H1 (cell line): Measurements from ENCODE around the gene SEL1L3.

Source experiments
- CTCF ChIP-seq, 3 experiments: IDR thresholded peaks; 1 replicate in 2 of 3; 2 replicates in 1 of 3; pipeline versions ENCODE4 v1.5.1 to v1.6.1; 2011; ENCODE audit warnings: low read length in 3 of 3, mild to moderate bottlenecking in 3 of 3, inconsistent platforms in 2 of 3, low read depth in 1 of 3, moderate library complexity in 1 of 3; ENCODE audit not compliant: insufficient read depth in 1 of 3; ENCODE audit errors: control extremely low read depth in 1 of 3
- EGR1 ChIP-seq: IDR thresholded peaks from 2 replicates; pipeline ENCODE4 v1.6.1; 2011; ENCODE audit warnings: low read depth, low read length, borderline replicate concordance
- EZH2 ChIP-seq: fragments of 200-600 bp; sonication (generic); IDR thresholded peaks from 2 replicates; pipeline ENCODE4 v1.7.1; 2012; ENCODE audit warnings: low read depth, mild to moderate bottlenecking, moderate library complexity, low read length, inconsistent platforms; ENCODE audit not compliant: severe bottlenecking
- GABPA ChIP-seq: IDR thresholded peaks from 2 replicates; pipeline ENCODE4 v1.6.1; 2011; ENCODE audit warnings: mild to moderate bottlenecking, low read length, moderate library complexity, borderline replicate concordance; ENCODE audit not compliant: insufficient read depth
- GTF2F1 ChIP-seq: IDR thresholded peaks from 2 replicates; pipeline ENCODE4 v1.6.1; 2012; ENCODE audit warnings: low read depth, low read length, improper control_type of control experiment, borderline replicate concordance
- MAFK ChIP-seq: IDR thresholded peaks from 2 replicates; pipeline ENCODE4 v1.6.1; 2012; ENCODE audit warnings: low read depth, mild to moderate bottlenecking, improper control_type of control experiment, low read length
- RFX5 ChIP-seq: IDR thresholded peaks from 2 replicates; pipeline ENCODE4 v1.6.1; 2011; ENCODE audit warnings: low read depth, low read length, improper control_type of control experiment, borderline replicate concordance
- SP1 ChIP-seq: IDR thresholded peaks from 2 replicates; pipeline ENCODE4 v1.6.1; 2011; ENCODE audit warnings: low read depth, low read length
- SP2 ChIP-seq: IDR thresholded peaks from 2 replicates; pipeline ENCODE4 v1.6.1; 2012; ENCODE audit warnings: mild to moderate bottlenecking, low read length, inconsistent platforms
- SUZ12 ChIP-seq: fragments of 200-600 bp; sonication (generic); IDR thresholded peaks from 2 replicates; pipeline ENCODE4 v1.6.1; 2012; ENCODE audit warnings: mild to moderate bottlenecking, inconsistent platforms, low read length, moderate library complexity, mixed read lengths
- TAF1 ChIP-seq: IDR thresholded peaks from 2 replicates; pipeline ENCODE4 v1.6.1; 2011; ENCODE audit warnings: mild to moderate bottlenecking, low read depth, low read length
- TF ChIP-seq, protein P1 (sequence below): IDR thresholded peaks from 2 replicates; pipeline ENCODE4 v1.6.1; 2011; ENCODE audit warnings: low read length, improper control_type of control experiment

GRCh38 chr4:25883565-25883964, 20.8 kb upstream of the SEL1L3 start:
- TF ChIP-seq TAF1 (no peak), RFX5 (no peak), CTCF (IDR thresholded peaks at IDR 0.05; ENCODE audit: control extremely low read depth in 1 of 3, insufficient read depth in 1 of 3, low read depth in 1 of 3, low read length in 3 of 3) (no peak), GTF2F1 (no peak), SP2 (no peak), EGR1 (no peak), GABPA (no peak), EZH2 (no peak), SP1 (no peak), SUZ12 (no peak), MAFK (no peak)
- TF ChIP-seq, protein P1, sequence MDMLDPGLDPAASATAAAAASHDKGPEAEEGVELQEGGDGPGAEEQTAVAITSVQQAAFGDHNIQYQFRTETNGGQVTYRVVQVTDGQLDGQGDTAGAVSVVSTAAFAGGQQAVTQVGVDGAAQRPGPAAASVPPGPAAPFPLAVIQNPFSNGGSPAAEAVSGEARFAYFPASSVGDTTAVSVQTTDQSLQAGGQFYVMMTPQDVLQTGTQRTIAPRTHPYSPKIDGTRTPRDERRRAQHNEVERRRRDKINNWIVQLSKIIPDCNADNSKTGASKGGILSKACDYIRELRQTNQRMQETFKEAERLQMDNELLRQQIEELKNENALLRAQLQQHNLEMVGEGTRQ, result no peak
